Inferior parietal cortex (tissue), 1 donor: ENCODE results near the gene UTP3.
A peak's percentile ranks its signal among the peaks of the same experiment; 100 is the strongest.
"Not testable (repeated sequence)": the region's sequence is repeated elsewhere in the genome, so short reads cannot be mapped to it uniquely, and the experiment has no call there.

Source experiments
- DNase-seq: peaks from one replicate; pipeline ENCODE4 v3.0.0-alpha.2; 2016; ENCODE audit errors: extremely low spot score

UTP3 gene, protein sequence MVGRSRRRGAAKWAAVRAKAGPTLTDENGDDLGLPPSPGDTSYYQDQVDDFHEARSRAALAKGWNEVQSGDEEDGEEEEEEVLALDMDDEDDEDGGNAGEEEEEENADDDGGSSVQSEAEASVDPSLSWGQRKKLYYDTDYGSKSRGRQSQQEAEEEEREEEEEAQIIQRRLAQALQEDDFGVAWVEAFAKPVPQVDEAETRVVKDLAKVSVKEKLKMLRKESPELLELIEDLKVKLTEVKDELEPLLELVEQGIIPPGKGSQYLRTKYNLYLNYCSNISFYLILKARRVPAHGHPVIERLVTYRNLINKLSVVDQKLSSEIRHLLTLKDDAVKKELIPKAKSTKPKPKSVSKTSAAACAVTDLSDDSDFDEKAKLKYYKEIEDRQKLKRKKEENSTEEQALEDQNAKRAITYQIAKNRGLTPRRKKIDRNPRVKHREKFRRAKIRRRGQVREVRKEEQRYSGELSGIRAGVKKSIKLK

GRCh38 chr4:70687821-70688794 is at the start of gene UTP3:
Gene UTP3, plus strand, starts transcription at chr4:70688532. Its CDS starts 146 bp downstream, at chr4:70688678.
- peak; percentile 100 for DNase-seq

DNA sequence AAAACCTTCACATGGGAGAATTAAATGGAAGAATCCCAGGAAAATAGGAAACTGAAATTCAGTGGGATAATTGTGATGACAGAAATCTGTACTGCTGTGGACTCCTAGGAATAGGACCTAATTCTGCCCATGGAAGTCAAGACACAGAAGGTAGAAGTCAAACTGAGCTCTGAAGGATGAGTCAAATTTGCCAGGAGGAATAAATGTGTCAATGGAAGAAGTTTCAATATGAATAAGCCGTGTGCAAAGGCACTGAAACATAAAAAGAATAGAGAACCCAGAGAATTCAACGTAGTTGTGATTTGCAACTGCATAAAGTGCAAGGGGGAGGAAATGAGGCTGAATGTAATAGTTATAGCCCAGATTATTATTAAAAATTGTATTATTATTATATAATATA is 48.1 kb upstream of the UTP3 start:
- DNase-seq, result no peak

DNA sequence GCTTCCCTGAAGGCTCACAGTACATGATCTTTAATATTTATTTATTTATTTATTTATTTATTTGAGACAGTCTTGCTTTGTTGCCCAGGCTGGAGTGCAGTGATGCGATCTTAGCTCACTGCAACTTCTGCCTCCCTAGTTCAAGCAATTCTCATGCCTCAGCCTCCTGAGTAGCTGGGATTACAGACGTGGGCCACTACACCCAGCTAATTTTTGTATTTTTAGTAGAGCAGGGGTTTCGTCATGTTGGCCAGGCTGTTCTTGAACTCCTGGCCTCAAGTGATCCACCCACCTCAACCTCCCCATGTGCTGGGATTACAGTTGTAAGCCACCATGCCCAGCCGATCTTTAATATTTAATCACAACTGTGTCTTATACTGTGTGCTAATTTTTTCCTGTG is 37.6 kb upstream of the UTP3 start:
- DNase-seq, result not testable (repeated sequence)

DNA sequence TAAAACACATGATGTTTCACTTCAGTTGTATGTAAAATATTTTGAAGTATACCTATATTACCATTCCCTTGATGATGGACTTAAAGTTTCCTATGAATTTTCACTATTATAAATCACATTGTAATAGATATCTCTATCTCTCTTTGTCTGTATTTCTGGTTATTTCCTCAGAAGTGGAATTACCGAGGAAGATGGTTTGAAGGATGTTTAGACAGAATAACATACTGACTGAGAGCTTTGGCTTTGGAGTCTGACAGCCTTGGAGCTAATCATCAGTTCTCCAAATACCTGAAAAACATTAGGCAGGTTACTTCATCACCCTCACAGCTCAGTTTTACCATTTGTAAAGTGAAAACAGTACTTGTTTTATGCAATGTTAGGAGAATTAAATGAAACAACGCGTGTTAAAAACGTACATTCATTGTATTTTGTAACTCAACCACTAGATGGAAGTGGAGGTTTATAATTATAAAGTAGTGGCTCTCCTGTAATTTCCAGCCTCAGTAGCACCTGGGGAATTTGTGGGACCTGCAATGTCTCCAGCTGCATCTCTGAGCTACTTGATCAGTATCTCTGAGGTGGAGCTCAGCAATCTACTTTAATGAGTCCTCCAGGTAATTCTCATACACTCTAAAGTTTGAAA is 36.3 kb upstream of the UTP3 start:
- DNase-seq, result peak; percentile 64

DNA sequence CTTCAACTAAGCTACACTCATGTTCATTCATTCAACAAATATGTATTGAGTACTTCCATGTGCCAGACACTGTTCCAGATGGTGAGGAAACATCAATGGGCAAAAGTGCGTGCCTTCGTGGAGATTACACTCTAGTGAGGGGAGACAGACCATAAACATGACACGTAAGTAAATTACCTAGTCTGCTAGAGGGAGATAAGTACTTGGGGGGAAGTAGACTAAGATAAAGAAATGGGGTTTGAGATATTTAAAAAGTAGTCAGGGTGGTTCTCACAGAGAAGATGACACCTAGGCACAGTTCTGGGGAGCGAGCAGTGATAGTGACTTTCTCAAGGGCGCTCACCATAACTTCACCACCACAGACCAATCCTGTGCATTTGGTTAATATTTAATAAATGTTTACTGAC is 33.7 kb upstream of the UTP3 start:
- no peak for DNase-seq

- no peak for DNase-seq
Observed at GRCh38 chr4:70657326-70657725, 31.0 kb upstream of the UTP3 start.

GRCh38 chr4:70658418-70658817 is 29.9 kb upstream of the UTP3 start:
- no peak for DNase-seq

DNA sequence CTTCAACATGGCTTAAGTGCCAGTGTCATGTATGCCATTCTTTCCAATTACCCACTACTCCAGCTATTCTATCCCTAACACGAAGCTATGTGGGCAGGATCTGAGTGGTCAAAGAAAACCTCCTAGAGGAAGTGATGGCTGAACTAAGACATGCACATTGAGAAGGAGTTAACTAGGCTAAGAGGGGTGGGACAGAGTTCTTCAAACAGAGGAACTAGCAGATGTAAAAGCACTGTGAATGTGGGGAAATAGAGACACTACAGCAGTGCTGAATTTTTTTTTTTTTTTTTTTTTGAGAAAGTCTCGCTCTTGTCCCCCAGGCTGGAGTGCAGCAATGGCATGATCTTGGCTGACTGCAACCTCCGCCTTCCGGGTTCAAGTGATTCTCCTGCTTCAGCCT is 28.2 kb upstream of the UTP3 start:
- DNase-seq, result no peak

DNA sequence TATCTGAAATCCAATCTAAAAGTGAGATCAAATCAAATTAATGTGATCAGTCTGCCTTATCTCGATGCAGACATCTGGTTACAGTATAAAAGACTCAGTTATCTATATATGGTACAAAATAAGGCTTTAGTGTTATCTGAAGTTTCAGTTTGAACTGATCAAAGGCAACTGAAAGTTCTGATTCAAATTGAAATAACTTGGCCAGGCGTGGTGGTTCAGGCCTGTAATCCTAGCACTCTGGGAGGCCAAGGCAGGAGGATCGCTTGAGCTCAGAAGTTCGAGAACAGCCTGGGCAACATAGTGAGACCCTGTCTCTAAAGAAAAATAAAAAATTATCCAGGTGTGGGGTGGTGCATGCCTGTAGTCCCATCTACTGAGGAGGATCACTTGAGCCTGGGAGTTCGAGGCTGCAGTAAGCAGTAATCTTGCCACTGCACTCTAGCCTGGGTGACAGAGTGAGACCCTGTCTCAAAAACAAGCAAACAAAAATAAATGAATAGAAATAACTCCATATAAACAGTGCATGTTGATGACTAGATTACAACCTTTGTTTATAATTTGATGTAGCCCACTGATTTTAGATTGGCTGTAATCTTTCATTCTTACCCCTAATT is 26.9 kb upstream of the UTP3 start:
- DNase-seq, result not testable (repeated sequence)

DNA sequence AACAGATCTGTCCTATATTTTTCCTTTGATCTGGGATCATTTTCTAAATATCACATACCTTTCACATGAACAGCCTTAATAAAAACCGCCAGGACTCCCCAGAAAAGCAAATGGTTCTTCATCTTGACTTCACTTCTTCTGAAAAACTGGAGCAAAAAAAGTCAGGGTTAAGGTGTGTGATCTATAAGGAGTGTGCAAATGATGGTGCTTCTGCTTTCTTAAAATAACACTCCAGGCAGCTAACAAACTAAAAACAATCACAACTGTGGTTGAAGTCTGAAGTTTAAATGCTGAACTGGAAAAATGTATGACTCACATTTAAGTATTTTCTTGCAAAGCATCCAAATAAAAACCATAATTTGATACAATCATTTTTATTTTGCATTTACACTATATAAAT is 22.0 kb upstream of the UTP3 start, which contains the start of gene JCHAIN:
JCHAIN (minus strand) TSS at position 140 of the 400 bp plus-strand sequence; CDS start at position 122, 18 bp downstream.
- no peak for DNase-seq

GRCh38 chr4:70667740-70668535 is 20.4 kb upstream of the UTP3 start:
- DNase-seq, result no peak

- no peak for DNase-seq
Observed at GRCh38 chr4:70670332-70671014, 17.9 kb upstream of the UTP3 start.

- no peak for DNase-seq
Observed at GRCh38 chr4:70671091-70671490, 17.2 kb upstream of the UTP3 start.

DNA sequence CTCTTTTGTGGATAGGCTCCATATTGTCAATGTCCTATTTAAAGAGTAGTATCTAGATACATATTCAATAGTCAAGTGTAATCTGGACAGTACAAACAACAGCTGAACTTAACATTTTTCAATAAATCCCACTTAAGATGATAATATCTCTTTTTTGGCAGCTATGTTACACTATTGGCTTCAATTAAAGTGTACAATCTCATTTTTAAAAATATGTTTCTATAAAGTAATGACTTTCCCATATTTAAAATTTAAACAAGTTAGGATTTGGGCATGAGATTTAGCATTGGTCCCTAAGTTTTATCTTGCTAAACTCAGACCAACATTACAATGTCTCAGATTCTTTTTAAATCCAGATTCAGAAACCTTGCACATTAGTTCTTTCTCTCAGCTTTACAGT is 14.1 kb upstream of the UTP3 start:
- DNase-seq, result no peak

DNA sequence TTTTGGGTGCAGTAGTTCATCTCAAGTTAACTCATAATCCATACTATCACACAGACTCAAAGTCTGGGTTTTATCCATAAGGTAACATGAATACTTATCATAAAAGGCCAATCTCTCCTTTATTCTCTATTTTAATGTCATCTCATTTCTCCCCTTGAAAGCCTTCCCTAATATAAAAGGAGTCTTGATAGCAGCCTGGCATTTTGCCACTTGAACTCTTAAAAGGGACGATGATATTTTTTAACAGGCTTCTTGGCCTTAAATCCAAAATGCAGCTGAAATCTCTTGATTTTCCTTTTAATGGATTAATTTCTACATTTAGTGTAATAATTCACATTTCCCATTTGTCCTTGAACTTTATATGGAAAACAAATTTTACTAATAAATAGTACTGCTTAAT is 13.6 kb upstream of the UTP3 start:
- DNase-seq, result no peak

- DNase-seq, result no peak
Observed at GRCh38 chr4:70676554-70677090, 11.7 kb upstream of the UTP3 start.

GRCh38 chr4:70678383-70678999 is 9.8 kb upstream of the UTP3 start:
- no peak for DNase-seq

GRCh38 chr4:70680934-70681333 is 7.4 kb upstream of the UTP3 start:
- no peak for DNase-seq

DNA sequence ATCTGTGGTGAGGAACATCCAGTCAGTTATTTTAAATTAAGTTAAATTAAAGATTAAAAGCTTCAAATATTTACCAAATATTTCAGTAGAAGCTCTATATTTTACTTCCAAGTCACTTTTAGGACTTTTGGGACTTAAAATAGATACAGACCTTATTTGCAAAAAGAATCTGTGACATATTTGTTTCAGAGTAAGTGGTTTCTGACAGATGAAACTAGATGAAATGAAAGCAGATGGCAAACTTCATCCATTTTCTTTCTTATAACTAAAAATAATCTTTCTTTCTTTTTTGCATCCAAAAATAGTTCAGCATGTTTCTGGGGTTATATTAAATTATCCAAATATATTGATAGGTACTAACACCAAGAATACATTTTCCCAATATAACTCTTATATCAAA is 6.6 kb upstream of the UTP3 start:
- no peak for DNase-seq
